IMR-90 (cell line): ENCODE data around the gene TEK. TPM values are rescaled to one million over a fixed set of nuclear protein-coding genes. Genes with fewer than 3 reads are reported as not detected.

Experiments used
- ATAC-seq: fragments of 200-7000 bp; cut with Tn5 transposase; 2 replicates; pipeline ENCODE4 v1.9.1; 2020; ENCODE audit warnings: low read depth, mild to moderate bottlenecking, moderate library complexity
- BruUV-seq: library from RNA; stranded (reverse); fragments of 400-500 nt; replicated peaks from 2 replicates; lab custom pipeline; 2021; lab: Mats Ljungman, UMichigan
- CTCF ChIA-PET: fragments of 300-600 bp; formaldehyde crosslinking; extraction: SDS; loops from one replicate; lab custom pipeline; 2021; ENCODE audit warnings: antibody characterized with exemption; lab: Yijun Ruan, JAX
- POLR2A ChIA-PET: fragments of 300-600 bp; sonication (Branson Sonifier 250); formaldehyde crosslinking; loops from one replicate; lab custom pipeline; 2022; ENCODE audit warnings: antibody characterized with exemption; ENCODE audit not compliant: unreplicated experiment; lab: Charles Lee
- DNase-seq: peaks from one replicate; pipeline ENCODE4 v3.0.0; 2013
- H2AFZ ChIP-seq: replicated peaks from 2 replicates; pipeline ENCODE3; 2013; ENCODE audit warnings: low read length, mild to moderate bottlenecking; ENCODE audit not compliant: poor library complexity
- H2AK5ac ChIP-seq: 2 replicates; pipeline ENCODE4 v1.6.1; 2013; ENCODE audit warnings: low read depth, low read length, inconsistent platforms
- H2AK9ac ChIP-seq: replicated peaks from 2 replicates; pipeline ENCODE3; 2013; ENCODE audit warnings: mild to moderate bottlenecking, low read depth, low read length, moderate library complexity; ENCODE audit not compliant: poor library complexity
- H2BK120ac ChIP-seq: 2 replicates; pipeline ENCODE4 v1.6.1; 2013; ENCODE audit warnings: low read depth, low read length, inconsistent platforms
- H2BK15ac ChIP-seq: 3 replicates; pipeline ENCODE4 v1.6.1; 2013; ENCODE audit warnings: low read depth, low read length, inconsistent platforms
- H2BK20ac ChIP-seq: 2 replicates; pipeline ENCODE4 v1.6.1; 2013; ENCODE audit warnings: low read depth, mild to moderate bottlenecking, inconsistent platforms, low read length, moderate library complexity
- H2BK5ac ChIP-seq: 2 replicates; pipeline ENCODE4 v1.6.1; 2013; ENCODE audit warnings: mild to moderate bottlenecking, low read depth, low read length, inconsistent platforms; ENCODE audit not compliant: poor library complexity, severe bottlenecking
- H3K14ac ChIP-seq: replicated peaks from 2 replicates; pipeline ENCODE4 v1.6.1; 2013; ENCODE audit warnings: low read depth, low read length, inconsistent platforms
- H3K18ac ChIP-seq: 2 replicates; pipeline ENCODE4 v1.6.1; 2013; ENCODE audit warnings: low read depth, low read length, control low read depth
- H3K23ac ChIP-seq: 2 replicates; pipeline ENCODE4 v1.6.1; 2013; ENCODE audit warnings: low read depth, low read length, inconsistent platforms
- H3K27ac ChIP-seq: 2 replicates; pipeline ENCODE4 v1.5.1; 2013; ENCODE audit warnings: mild to moderate bottlenecking, control low read depth, low read length; ENCODE audit not compliant: insufficient read depth
- H3K27me3 ChIP-seq: 2 replicates; pipeline ENCODE4 v1.6.1; 2013; ENCODE audit warnings: low read length; ENCODE audit not compliant: control insufficient read depth, insufficient read depth
- H3K36me3 ChIP-seq: 2 replicates; pipeline ENCODE4 v1.6.1; 2013; ENCODE audit warnings: low read length, mixed read lengths; ENCODE audit not compliant: control insufficient read depth, insufficient read depth
- H3K4ac ChIP-seq: 2 replicates; pipeline ENCODE4 v1.6.1; 2013; ENCODE audit warnings: low read depth, low read length, inconsistent platforms
- H3K4me1 ChIP-seq: 2 replicates; pipeline ENCODE4 v1.6.1; 2013; ENCODE audit warnings: low read length, mixed read lengths; ENCODE audit not compliant: control insufficient read depth, insufficient read depth
- H3K4me2 ChIP-seq: 2 replicates; pipeline ENCODE4 v1.6.1; 2013; ENCODE audit warnings: low read depth, mild to moderate bottlenecking, control low read depth, low read length, moderate library complexity
- H3K4me3 ChIP-seq: 2 replicates; pipeline ENCODE4 v1.5.1; 2013; ENCODE audit warnings: low read depth, mild to moderate bottlenecking, control low read depth, low read length, moderate library complexity; ENCODE audit not compliant: insufficient read depth
- H3K56ac ChIP-seq: 2 replicates; pipeline ENCODE4 v1.6.1; 2013; ENCODE audit warnings: low read length, inconsistent platforms; ENCODE audit not compliant: insufficient read depth; ENCODE audit errors: extremely low read depth
- H3K79me1 ChIP-seq, 2 experiments: 2 replicates each; pipeline ENCODE4 v1.6.1; 2013; ENCODE audit warnings: low read length in 2 of 2, inconsistent platforms in 1 of 2, low read depth in 1 of 2
- H3K9ac ChIP-seq: 2 replicates; pipeline ENCODE4 v1.6.1; 2013; ENCODE audit warnings: low read depth, low read length, control low read depth
- H3K9me1 ChIP-seq: 2 replicates; pipeline ENCODE4 v1.6.1; 2013; ENCODE audit warnings: low read length, inconsistent platforms; ENCODE audit not compliant: insufficient read depth
- H3K9me3 ChIP-seq: 2 replicates; pipeline ENCODE4 v1.6.1; 2013; ENCODE audit warnings: low read length; ENCODE audit not compliant: control insufficient read depth, insufficient read depth
- H4K20me1 ChIP-seq: 2 replicates; pipeline ENCODE4 v1.6.1; 2013; ENCODE audit warnings: low read length, inconsistent platforms; ENCODE audit not compliant: insufficient read depth
- H4K5ac ChIP-seq: 2 replicates; pipeline ENCODE4 v1.6.1; 2013; ENCODE audit warnings: mild to moderate bottlenecking, low read depth, low read length, control low read depth
- H4K8ac ChIP-seq, 2 experiments: 2 replicates each; pipeline ENCODE4 v1.6.1; 2013; ENCODE audit warnings: low read depth in 2 of 2, low read length in 2 of 2, control low read depth in 1 of 2, inconsistent platforms in 1 of 2
- H4K91ac ChIP-seq: 2 replicates; pipeline ENCODE4 v1.6.1; 2013; ENCODE audit warnings: low read depth, low read length, inconsistent platforms; ENCODE audit not compliant: insufficient read depth
- CEBPB ChIP-seq: IDR thresholded peaks from 2 replicates; pipeline ENCODE4 v1.6.1; 2012; ENCODE audit warnings: low read depth, low read length, improper control_type of control experiment
- CTCF ChIP-seq: conservative IDR thresholded peaks from 2 replicates; pipeline ENCODE4 v1.5.1; 2012; ENCODE audit warnings: mild to moderate bottlenecking, low read depth, low read length, improper control_type of control experiment
- FOS ChIP-seq: fragments of 150-350 bp; IDR thresholded peaks from 2 replicates; pipeline ENCODE4 v1.6.1; 2016; ENCODE audit warnings: low read depth, low read length
- MAFK ChIP-seq: IDR thresholded peaks from 2 replicates; pipeline ENCODE4 v1.6.1; 2012; ENCODE audit warnings: low read depth, low read length, improper control_type of control experiment
- RAD21 ChIP-seq: IDR thresholded peaks from 2 replicates; pipeline ENCODE4 v1.6.1; 2012; ENCODE audit warnings: low read length, improper control_type of control experiment
- WGBS, 2 experiments: methylation state at CpG; one replicate each; pipeline versions ENCODE4 v1.1.5 to v1.1.7; 2013; ENCODE audit warnings: missing lambda C conversion rate in 2 of 2; ENCODE audit not compliant: insufficient read length in 1 of 2; ENCODE audit errors: extremely low coverage in 2 of 2; 5-methylcytosine and 5-hydroxymethylcytosine counted together
- dilution Hi-C: fragments of 300-500 bp; cut with HindIII; formaldehyde crosslinking; loops from one replicate; pipeline ENCODE4 v1.14.3; 2018; ENCODE audit warnings: low sequenced_read_pairs; ENCODE audit not compliant: unreplicated experiment
- in situ Hi-C: fragments of 300-500 bp; cut with MboI; formaldehyde crosslinking; loops from 3 replicates; pipeline ENCODE4 v1.14.3; 2019; ENCODE audit warnings: low sequenced_read_pairs, inconsistent platforms, mixed read lengths
- intact Hi-C: fragments of 100-400 bp; cut with micrococcal nuclease; formaldehyde crosslinking; loops from 2 replicates; pipeline ENCODE4 v1.10.0; 2022
- polyA plus RNA-seq, 3 experiments: library from polyadenylated mRNA; depleted of rRNA; stranded (reverse); fragments of >200 nt; gene quantifications; 2 replicates each; pipeline ENCODE4 v1.2.3, GENCODE V29; 2012; ENCODE audit warnings: low replicate concordance in 1 of 3
- total RNA-seq: library from RNA; depleted of rRNA; stranded (reverse); fragments of >200 nt; gene quantifications from 2 replicates; pipeline ENCODE4 v1.2.3, GENCODE V29; 2012

Gene TEK
- total and polyA plus RNA-seq, 2 of the 4 experiments (the other 2 are of a cell fraction), result 6.3 to 11.7 TPM

DNA sequence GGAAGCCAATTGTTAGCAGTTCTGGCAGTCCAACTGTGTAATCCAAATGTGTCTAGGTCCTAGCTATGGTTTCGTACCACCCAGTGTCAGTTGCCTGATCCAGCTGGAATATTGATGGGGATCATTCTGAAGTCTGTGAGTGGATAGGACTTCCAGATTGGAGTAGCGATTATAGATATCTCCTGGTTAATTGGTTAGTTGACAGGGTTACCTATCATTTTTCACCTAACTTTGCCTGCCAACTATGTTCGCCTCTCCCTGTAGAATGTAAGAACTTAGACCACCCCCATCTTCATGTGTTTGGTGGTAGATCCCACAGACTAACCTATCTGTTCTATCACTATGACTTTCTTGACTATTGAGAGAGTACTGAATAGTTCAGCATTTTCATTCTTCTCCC, 59.9 kb downstream of the TEK start:
- H4K8ac ChIP-seq, result no peak overlapping the region
- ChIA-PET CTCF (no interaction called here), POLR2A (no interaction called here)
- no peak overlapping the region for H3K9ac ChIP-seq
- no TSS peak for BruUV-seq
- no peaks in the 10 kb centered on the region for H3K27me3 ChIP-seq
- intact Hi-C loops (no loop called here), in situ Hi-C loops (no loop called here), dilution Hi-C loops (no loop called here)
- no peak overlapping the region for H2BK5ac ChIP-seq
- peaks cover 16% of the 10 kb centered on the region for H3K36me3 ChIP-seq
- H4K5ac ChIP-seq, result no peak overlapping the region
- H3K18ac ChIP-seq, result no peak overlapping the region
- H3K14ac ChIP-seq, result no peak overlapping the region
- no peak overlapping the region for H4K91ac ChIP-seq
- 100% methylated on average over 1 of the region's 3 CpGs; no CpG with 5 or more reads in 1 of the 2 experiments for WGBS, 2 experiments
- peaks cover 12% of the 10 kb centered on the region for H3K4me1 ChIP-seq
- no peak overlapping the region for H3K56ac ChIP-seq
- 0 out of 2 replicates have a peak overlapping the region, but pooled peaks have one; percentile 8 for H2BK20ac ChIP-seq
- no peak overlapping the region for H3K4ac ChIP-seq
- no peaks in the 10 kb centered on the region; the same call in 1 of the 2 replicates for H3K9me3 ChIP-seq
- no peaks in the 10 kb centered on the region for H4K20me1 ChIP-seq
- no peak overlapping the region for H2AK5ac ChIP-seq
- no peak overlapping the region for H2AK9ac ChIP-seq
- H3K4me2 ChIP-seq, result no peak overlapping the region
- no peak overlapping the region for H2BK120ac ChIP-seq
- peaks cover 14% of the 10 kb centered on the region for H3K9me1 ChIP-seq
- no peak for ATAC-seq
- H2BK15ac ChIP-seq, result no peak overlapping the region
- no peak overlapping the region for H3K27ac ChIP-seq
- no peak for TF ChIP-seq CEBPB
- no peak for TF ChIP-seq CTCF
- TF ChIP-seq RAD21, result no peak
- TF ChIP-seq MAFK, result no peak
- TF ChIP-seq FOS, result no peak
- peaks cover 0 to 17% of the 10 kb centered on the region in 2 experiments; a peak in 3 of 4 replicates for H3K79me1 ChIP-seq
- DNase-seq, result no peak
- H3K4me3 ChIP-seq, result no peak overlapping the region
- H2AFZ ChIP-seq, result no peak overlapping the region
- no peak overlapping the region for H3K23ac ChIP-seq
